HepG2 (cell line): ENCODE measurements around the gene ACTN4. TPM values are rescaled to one million over a fixed set of nuclear protein-coding genes. Genes with fewer than 3 reads are reported as not detected.

Source experiments
- ATF7-NPFF ChIP-seq: sonication (generic); formaldehyde crosslinking; IDR thresholded peaks from 2 replicates; pipeline ENCODE4 v1.8.1; 2023; ENCODE audit warnings: mild to moderate bottlenecking, low read depth, missing genetic modification reagents, moderate library complexity
- DNMT3B ChIP-seq: conservative IDR thresholded peaks from 2 replicates; pipeline ENCODE4 v1.6.1; 2016; ENCODE audit warnings: missing biosample characterization, control low read depth
- HOXA5 ChIP-seq: sonication (generic); formaldehyde crosslinking; IDR thresholded peaks from 2 replicates; pipeline ENCODE4 v1.4.0; 2020; ENCODE audit warnings: missing genetic modification reagents
- SMC3 ChIP-seq: IDR thresholded peaks from 2 replicates; pipeline ENCODE4 v1.6.1; 2011; ENCODE audit warnings: low read length, improper control_type of control experiment
- TARDBP ChIP-seq: sonication (generic); formaldehyde crosslinking; IDR thresholded peaks from 2 replicates; pipeline ENCODE4 v1.8.0; 2022; ENCODE audit warnings: mild to moderate bottlenecking, missing genetic modification reagents
- ZNF205 ChIP-seq: IDR thresholded peaks from 2 replicates; pipeline ENCODE4 v1.6.1; 2018; ENCODE audit warnings: missing biosample characterization, missing genetic modification reagents
- polyA plus RNA-seq, 8 experiments: library from polyadenylated mRNA; depleted of rRNA in 3 of 8; stranded (reverse) in 7 of 8; unstranded in 1 of 8; fragments of >200 nt; fragmentation: Illumina TruSeq in 4 of 8; extraction: Trizol in 4 of 8; gene quantifications; 2 replicates each; pipeline versions ENCODE4 v1.2.1 to v1.2.3, GENCODE V29; 2011 to 2016; ENCODE audit warnings: low read depth in 4 of 8, missing spikeins in 1 of 8, mixed read lengths in 1 of 8; ENCODE audit not compliant: insufficient read depth in 1 of 8
- total RNA-seq, 5 experiments: library from RNA; depleted of rRNA; stranded (reverse); fragments of >200 nt; fragmentation: Illumina TruSeq; extraction: Trizol; gene quantifications; 2 replicates each; pipeline ENCODE4 v1.2.3, GENCODE V29; 2016; ENCODE audit warnings: low read depth in 1 of 5
- TF ChIP-seq, protein P1 (sequence below): sonication (generic); formaldehyde crosslinking; IDR thresholded peaks from 2 replicates; pipeline ENCODE4 v1.4.0; 2020; ENCODE audit warnings: mild to moderate bottlenecking, low read depth, missing genetic modification reagents
- TF ChIP-seq, protein P2 (sequence below), 2 experiments: fragments of 450-650 bp in 1 of 2; sonication (generic) in 1 of 2; formaldehyde crosslinking in 1 of 2; IDR thresholded peaks; 2 replicates each; pipeline versions ENCODE4 v1.6.1 to v1.8.0; 2016 to 2022; ENCODE audit warnings: antibody characterized with exemption in 1 of 2, mild to moderate bottlenecking in 1 of 2, missing genetic modification reagents in 1 of 2
- TF ChIP-seq, protein P3 (sequence below): sonication (generic); formaldehyde crosslinking; IDR thresholded peaks from 2 replicates; pipeline ENCODE4 v1.4.0; 2020; ENCODE audit warnings: missing genetic modification reagents
- TF ChIP-seq, protein P4 (sequence below), 2 experiments: sonication (generic) in 1 of 2; formaldehyde crosslinking in 1 of 2; IDR thresholded peaks; 2 replicates each; pipeline versions ENCODE4 v1.4.0 to v1.6.1; 2018 to 2020; ENCODE audit warnings: missing genetic modification reagents in 2 of 2, borderline replicate concordance in 1 of 2, low read depth in 1 of 2, mild to moderate bottlenecking in 1 of 2, missing biosample characterization in 1 of 2

The ACTN4 gene
- total and polyA plus RNA-seq, 2 of the 13 experiments (the other 11 are each of a cell fraction or from before 2014, with no cell fraction given): 171 to 192 TPM

DNA sequence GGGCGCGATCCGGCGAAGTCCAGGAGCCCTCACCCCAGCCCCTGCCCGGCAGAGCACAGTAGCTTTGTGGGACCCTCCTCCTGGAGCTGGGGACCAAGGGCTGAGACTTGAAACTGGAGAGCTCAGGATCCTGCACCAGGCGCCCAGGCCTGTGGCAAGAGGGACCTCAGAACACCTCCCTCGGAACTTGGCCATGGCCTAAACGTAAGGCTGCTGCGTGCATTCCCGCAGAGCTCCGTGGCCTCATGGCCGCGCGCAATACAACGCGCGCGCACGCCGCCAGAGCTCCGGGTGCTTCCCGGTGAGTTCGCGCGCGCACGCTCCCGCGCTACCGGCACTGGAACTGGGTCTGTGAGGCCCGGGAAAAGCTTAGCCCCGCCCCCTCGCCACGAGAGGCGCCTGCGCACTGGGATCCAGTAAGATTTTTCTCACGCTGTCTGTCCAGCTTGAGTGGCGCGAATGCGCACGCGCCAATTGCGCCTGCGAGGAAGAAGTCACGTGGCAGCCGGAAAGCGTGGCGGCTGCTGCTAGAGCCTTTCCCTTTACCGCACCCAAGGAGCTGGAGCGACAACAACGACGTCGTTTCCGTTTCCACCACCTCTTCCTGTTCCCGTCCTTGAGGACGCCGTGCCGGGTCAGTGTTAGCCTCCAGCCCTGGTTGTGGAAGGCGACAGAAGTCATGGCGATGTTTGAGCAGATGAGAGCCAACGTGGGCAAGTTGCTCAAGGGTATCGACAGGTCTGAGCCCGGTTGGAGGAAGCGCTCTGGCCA is 28.7 kb upstream of the ACTN4 start, which contains the start of gene EIF3K (continued):
- TF ChIP-seq, protein P1, sequence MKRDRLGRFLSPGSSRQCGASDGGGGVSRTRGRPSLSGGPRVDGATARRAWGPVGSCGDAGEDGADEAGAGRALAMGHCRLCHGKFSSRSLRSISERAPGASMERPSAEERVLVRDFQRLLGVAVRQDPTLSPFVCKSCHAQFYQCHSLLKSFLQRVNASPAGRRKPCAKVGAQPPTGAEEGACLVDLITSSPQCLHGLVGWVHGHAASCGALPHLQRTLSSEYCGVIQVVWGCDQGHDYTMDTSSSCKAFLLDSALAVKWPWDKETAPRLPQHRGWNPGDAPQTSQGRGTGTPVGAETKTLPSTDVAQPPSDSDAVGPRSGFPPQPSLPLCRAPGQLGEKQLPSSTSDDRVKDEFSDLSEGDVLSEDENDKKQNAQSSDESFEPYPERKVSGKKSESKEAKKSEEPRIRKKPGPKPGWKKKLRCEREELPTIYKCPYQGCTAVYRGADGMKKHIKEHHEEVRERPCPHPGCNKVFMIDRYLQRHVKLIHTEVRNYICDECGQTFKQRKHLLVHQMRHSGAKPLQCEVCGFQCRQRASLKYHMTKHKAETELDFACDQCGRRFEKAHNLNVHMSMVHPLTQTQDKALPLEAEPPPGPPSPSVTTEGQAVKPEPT: no peak
- TF ChIP-seq ATF7-NPFF (CRISPR knock-in tag) (peak; percentile 38; the same call in 1 of the 2 replicates), HOXA5 (CRISPR knock-in tag) (no peak), SMC3 (no peak), TARDBP (CRISPR knock-in tag) (peak; percentile 66; the same call in 1 of the 2 replicates), DNMT3B (no peak), ZNF205 (CRISPR knock-in tag) (peak; percentile 77; the same call in 1 of the 2 replicates)
- TF ChIP-seq, protein P2, sequence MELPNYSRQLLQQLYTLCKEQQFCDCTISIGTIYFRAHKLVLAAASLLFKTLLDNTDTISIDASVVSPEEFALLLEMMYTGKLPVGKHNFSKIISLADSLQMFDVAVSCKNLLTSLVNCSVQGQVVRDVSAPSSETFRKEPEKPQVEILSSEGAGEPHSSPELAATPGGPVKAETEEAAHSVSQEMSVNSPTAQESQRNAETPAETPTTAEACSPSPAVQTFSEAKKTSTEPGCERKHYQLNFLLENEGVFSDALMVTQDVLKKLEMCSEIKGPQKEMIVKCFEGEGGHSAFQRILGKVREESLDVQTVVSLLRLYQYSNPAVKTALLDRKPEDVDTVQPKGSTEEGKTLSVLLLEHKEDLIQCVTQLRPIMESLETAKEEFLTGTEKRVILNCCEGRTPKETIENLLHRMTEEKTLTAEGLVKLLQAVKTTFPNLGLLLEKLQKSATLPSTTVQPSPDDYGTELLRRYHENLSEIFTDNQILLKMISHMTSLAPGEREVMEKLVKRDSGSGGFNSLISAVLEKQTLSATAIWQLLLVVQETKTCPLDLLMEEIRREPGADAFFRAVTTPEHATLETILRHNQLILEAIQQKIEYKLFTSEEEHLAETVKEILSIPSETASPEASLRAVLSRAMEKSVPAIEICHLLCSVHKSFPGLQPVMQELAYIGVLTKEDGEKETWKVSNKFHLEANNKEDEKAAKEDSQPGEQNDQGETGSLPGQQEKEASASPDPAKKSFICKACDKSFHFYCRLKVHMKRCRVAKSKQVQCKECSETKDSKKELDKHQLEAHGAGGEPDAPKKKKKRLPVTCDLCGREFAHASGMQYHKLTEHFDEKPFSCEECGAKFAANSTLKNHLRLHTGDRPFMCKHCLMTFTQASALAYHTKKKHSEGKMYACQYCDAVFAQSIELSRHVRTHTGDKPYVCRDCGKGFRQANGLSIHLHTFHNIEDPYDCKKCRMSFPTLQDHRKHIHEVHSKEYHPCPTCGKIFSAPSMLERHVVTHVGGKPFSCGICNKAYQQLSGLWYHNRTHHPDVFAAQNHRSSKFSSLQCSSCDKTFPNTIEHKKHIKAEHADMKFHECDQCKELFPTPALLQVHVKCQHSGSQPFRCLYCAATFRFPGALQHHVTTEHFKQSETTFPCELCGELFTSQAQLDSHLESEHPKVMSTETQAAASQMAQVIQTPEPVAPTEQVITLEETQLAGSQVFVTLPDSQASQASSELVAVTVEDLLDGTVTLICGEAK (IDR thresholded peaks at IDR 0.05): peak; percentile 36; the same call in 1 of the 2 replicates
- TF ChIP-seq, protein P2 (CRISPR knock-in tag; IDR thresholded peaks at IDR 0.05): no peak; the same call in 1 of the 2 replicates
- TF ChIP-seq, protein P3, sequence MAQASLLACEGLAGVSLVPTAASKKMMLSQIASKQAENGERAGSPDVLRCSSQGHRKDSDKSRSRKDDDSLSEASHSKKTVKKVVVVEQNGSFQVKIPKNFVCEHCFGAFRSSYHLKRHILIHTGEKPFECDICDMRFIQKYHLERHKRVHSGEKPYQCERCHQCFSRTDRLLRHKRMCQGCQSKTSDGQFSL: no peak
- TF ChIP-seq, protein P4, sequence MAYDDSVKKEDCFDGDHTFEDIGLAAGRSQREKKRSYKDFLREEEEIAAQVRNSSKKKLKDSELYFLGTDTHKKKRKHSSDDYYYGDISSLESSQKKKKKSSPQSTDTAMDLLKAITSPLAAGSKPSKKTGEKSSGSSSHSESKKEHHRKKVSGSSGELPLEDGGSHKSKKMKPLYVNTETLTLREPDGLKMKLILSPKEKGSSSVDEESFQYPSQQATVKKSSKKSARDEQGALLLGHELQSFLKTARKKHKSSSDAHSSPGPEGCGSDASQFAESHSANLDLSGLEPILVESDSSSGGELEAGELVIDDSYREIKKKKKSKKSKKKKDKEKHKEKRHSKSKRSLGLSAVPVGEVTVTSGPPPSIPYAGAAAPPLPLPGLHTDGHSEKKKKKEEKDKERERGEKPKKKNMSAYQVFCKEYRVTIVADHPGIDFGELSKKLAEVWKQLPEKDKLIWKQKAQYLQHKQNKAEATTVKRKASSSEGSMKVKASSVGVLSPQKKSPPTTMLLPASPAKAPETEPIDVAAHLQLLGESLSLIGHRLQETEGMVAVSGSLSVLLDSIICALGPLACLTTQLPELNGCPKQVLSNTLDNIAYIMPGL (CRISPR knock-in tag; IDR thresholded peaks at IDR 0.05; ENCODE audit: borderline replicate concordance in 1 of 2, low read depth in 1 of 2): no peak; a peak in 1 of 4 replicates
